Chondrocyte (in vitro differentiated cells): Measurements from ENCODE around the gene GPX1. TPM values are rescaled to one million over a fixed set of nuclear protein-coding genes. Genes with fewer than 3 reads are reported as not detected.
"Not testable (repeated sequence)": the region's sequence is repeated elsewhere in the genome, so short reads cannot be mapped to it uniquely, and the experiment has no call there.

Source experiments
- DNase-seq: peaks from one replicate; pipeline ENCODE4 v3.0.0; 2021; ENCODE audit warnings: mixed read lengths, low spot score
- H3K27ac Mint-ChIP-seq: one replicate; pipeline ENCODE4 v1.8.0; 2021; ENCODE audit warnings: mild to moderate bottlenecking, moderate library complexity, mixed read lengths; ENCODE audit not compliant: unreplicated experiment
- H3K27me3 Mint-ChIP-seq: 2 replicates; pipeline ENCODE4 v1.8.0; 2021; ENCODE audit warnings: low read depth, mixed read lengths
- H3K36me3 Mint-ChIP-seq: 2 replicates; pipeline ENCODE4 v1.8.0; 2021; ENCODE audit warnings: low read depth, mixed read lengths
- H3K4me1 Mint-ChIP-seq: 2 replicates; pipeline ENCODE4 v1.8.0; 2021; ENCODE audit warnings: low read depth, mild to moderate bottlenecking, mixed read lengths
- H3K4me3 Mint-ChIP-seq: one replicate; pipeline ENCODE4 v1.8.0; 2021; ENCODE audit warnings: mild to moderate bottlenecking, moderate library complexity, mixed read lengths; ENCODE audit not compliant: unreplicated experiment
- H3K9me3 Mint-ChIP-seq: 2 replicates; pipeline ENCODE4 v1.8.0; 2021; ENCODE audit warnings: low read depth, mixed read lengths
- CTCF ChIP-seq: fragments of 200-600 bp; sonication (generic); IDR thresholded peaks from 2 replicates; pipeline ENCODE4 v1.5.0; 2021; ENCODE audit warnings: antibody characterized with exemption, mild to moderate bottlenecking, moderate library complexity
- total RNA-seq: library from RNA; stranded (reverse); gene quantifications from 3 replicates; pipeline ENCODE4 v1.2.1, GENCODE V29; 2021

The GPX1 gene
- total RNA-seq, 1 donor from 2014 or later, result 92.6 TPM

GRCh38 chr3:49371946-49372345, 13.8 kb upstream of the GPX1 start:
- no peak overlapping the region for H3K4me3 Mint-ChIP-seq
- peaks cover 20% of the 10 kb centered on the region for H3K4me1 Mint-ChIP-seq
- H3K36me3 Mint-ChIP-seq, result peaks cover 32% of the 10 kb centered on the region
- H3K27ac Mint-ChIP-seq, result peak overlapping the region; percentile 68
- no peaks in the 10 kb centered on the region for H3K9me3 Mint-ChIP-seq
- no peak for DNase-seq
- no peaks in the 10 kb centered on the region for H3K27me3 Mint-ChIP-seq
- TF ChIP-seq CTCF, result no peak

GRCh38 chr3:49370585-49371290, 12.6 kb upstream of the GPX1 start:
- no peak for DNase-seq
- Mint-ChIP-seq H3K36me3 (peaks cover 39% of the 10 kb centered on the region), H3K27ac (no peak overlapping the region), H3K4me3 (no peak overlapping the region), H3K27me3 (no peaks in the 10 kb centered on the region), H3K4me1 (peaks cover 17% of the 10 kb centered on the region), H3K9me3 (no peaks in the 10 kb centered on the region)
- TF ChIP-seq CTCF, result no peak

- TF ChIP-seq CTCF, result no peak
- no peaks in the 10 kb centered on the region for H3K27me3 Mint-ChIP-seq
- H3K27ac Mint-ChIP-seq, result peak overlapping the region; percentile 90
- peak overlapping the region; percentile 35 for H3K4me3 Mint-ChIP-seq
- DNase-seq, result no peak
- peaks cover 45% of the 10 kb centered on the region for H3K4me1 Mint-ChIP-seq
- peaks cover 34% of the 10 kb centered on the region for H3K36me3 Mint-ChIP-seq
- H3K9me3 Mint-ChIP-seq, result no peaks in the 10 kb centered on the region
Measured at GRCh38 chr3:49362561-49362960, 4.4 kb upstream of the GPX1 start.

GRCh38 chr3:49359623-49360022, 1.5 kb upstream of the GPX1 start:
- Mint-ChIP-seq H3K4me1 (peaks cover 57% of the 10 kb centered on the region), H3K27me3 (no peaks in the 10 kb centered on the region), H3K4me3 (no peak overlapping the region), H3K27ac (peak overlapping the region; percentile 95), H3K36me3 (peaks cover 32% of the 10 kb centered on the region), H3K9me3 (no peaks in the 10 kb centered on the region)
- TF ChIP-seq CTCF, result no peak
- no peak for DNase-seq

GRCh38 chr3:49358884-49359225, 702 bp upstream of the GPX1 start:
- no peak for TF ChIP-seq CTCF
- peak overlapping the region; percentile 82 for H3K4me3 Mint-ChIP-seq
- peaks cover 31% of the 10 kb centered on the region for H3K36me3 Mint-ChIP-seq
- DNase-seq, result no peak
- no peaks in the 10 kb centered on the region for H3K9me3 Mint-ChIP-seq
- no peaks in the 10 kb centered on the region for H3K27me3 Mint-ChIP-seq
- H3K4me1 Mint-ChIP-seq, result peaks cover 56% of the 10 kb centered on the region
- peak overlapping the region; percentile 95 for H3K27ac Mint-ChIP-seq

- peaks cover 49% of the 10 kb centered on the region for H3K4me1 Mint-ChIP-seq
- DNase-seq, result peak; percentile 88
- peak overlapping the region; percentile 95 for H3K27ac Mint-ChIP-seq
- H3K4me3 Mint-ChIP-seq, result peak overlapping the region; percentile 82
- not testable (repeated sequence) for H3K9me3 Mint-ChIP-seq, H3K27me3 Mint-ChIP-seq
- H3K36me3 Mint-ChIP-seq, result peaks cover 25% of the 10 kb centered on the region
Measured at GRCh38 chr3:49357443-49358216, 523 bp downstream of the GPX1 start.

GRCh38 chr3:49357095-49357442, 1.1 kb downstream of the GPX1 start:
- H3K27ac Mint-ChIP-seq, result peak overlapping the region; percentile 95
- H3K27me3 Mint-ChIP-seq, DNase-seq, H3K9me3 Mint-ChIP-seq: not testable (repeated sequence)
- peak overlapping the region; percentile 82 for H3K4me3 Mint-ChIP-seq
- H3K4me1 Mint-ChIP-seq, result peaks cover 49% of the 10 kb centered on the region
- H3K36me3 Mint-ChIP-seq, result peaks cover 22% of the 10 kb centered on the region
